ENCODE data around the gene HES1.

DNA sequence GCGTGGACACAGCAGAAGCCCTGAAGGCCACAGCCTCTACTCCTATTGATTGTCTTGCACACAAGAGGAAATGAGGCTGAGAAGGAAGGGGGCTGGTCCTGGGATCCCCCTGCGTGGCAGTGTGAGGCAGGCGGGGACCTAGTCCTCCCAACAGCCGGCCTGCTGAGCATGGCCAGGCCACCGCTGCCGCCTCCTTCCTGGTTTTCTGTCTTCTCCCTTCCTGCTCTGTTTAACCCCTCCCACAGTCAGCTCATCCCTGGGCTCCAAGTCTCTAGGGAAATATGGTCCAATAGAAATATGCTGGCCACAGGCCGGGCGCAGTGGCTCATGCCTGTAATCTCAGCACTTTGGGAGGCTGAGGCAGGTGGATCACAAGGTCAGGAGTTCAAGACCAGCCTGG, 42.1 kb upstream of the HES1 start:
- TF ChIP-seq EZH2 (IDR thresholded peaks at IDR 0.05; ENCODE audit: insufficient read depth, poor library complexity, severe bottlenecking) (no peak), EZH2phosphoT487 (IDR thresholded peaks at IDR 0.05; ENCODE audit: insufficient read depth, low read depth) (no peak)

Data from GM23248 (cell line).